Esophagus squamous epithelium (tissue), 5 donors: ENCODE data around the gene CAMK1D. TPM values are rescaled to one million over a fixed set of nuclear protein-coding genes. Genes with fewer than 3 reads are reported as not detected.

Experiments
- DNase-seq: peaks from one replicate; lab custom pipeline; 2025; lab: John Stamatoyannopoulos, UW
- H3K27ac ChIP-seq, 4 donors: fragments of 200-600 bp; sonication (generic); one replicate each; pipeline ENCODE4 v1.5.1; 2016 to 2019; ENCODE audit warnings: mild to moderate bottlenecking in 1 of 4
- H3K27me3 ChIP-seq, 4 donors: fragments of 200-600 bp; sonication (generic); 1 replicate in 3 of 4; 2 replicates in 1 of 4; pipeline versions ENCODE4 v1.5.1 to v1.6.0; 2017 to 2021; ENCODE audit warnings: antibody characterized with exemption in 1 of 4
- H3K36me3 ChIP-seq, 3 donors: fragments of 200-600 bp; sonication (generic); one replicate each; pipeline ENCODE4 v1.5.1; 2016 to 2019
- H3K4me1 ChIP-seq, 3 donors: fragments of 200-600 bp; sonication (generic); one replicate each; pipeline ENCODE4 v1.5.1; 2017 to 2019
- H3K4me3 ChIP-seq, 4 donors: fragments of 200-600 bp; sonication (generic); 1 replicate in 3 of 4; 2 replicates in 1 of 4; pipeline ENCODE4 v1.5.1; 2016 to 2019; ENCODE audit warnings: mild to moderate bottlenecking in 2 of 4, moderate library complexity in 1 of 4
- H3K9me3 ChIP-seq, 3 donors: fragments of 200-600 bp; sonication (generic); one replicate each; pipeline ENCODE4 v1.5.1; 2016 to 2019
- POLR2A ChIP-seq, 4 donors: fragments of 450-650 bp; IDR thresholded peaks; one replicate each; pipeline ENCODE4 v1.6.1; 2017; ENCODE audit warnings: antibody characterized with exemption in 4 of 4, mild to moderate bottlenecking in 4 of 4, moderate library complexity in 3 of 4
- WGBS, 2 donors: methylation state at CpG; one replicate each; pipeline ENCODE4 v1.1.5; 2018; 5-methylcytosine and 5-hydroxymethylcytosine counted together
- intact Hi-C: fragments of 100-400 bp; cut with DNase I; formaldehyde crosslinking; loops from one replicate; pipeline ENCODE4 v1.15.0; 2022
- total RNA-seq, 4 donors: library from RNA; depleted of rRNA; stranded (reverse); fragments of >200 nt; gene quantifications; one replicate each; pipeline ENCODE4 v1.1.0, GENCODE V29; 2016
- TF ChIP-seq, protein P1 (sequence below), 6 experiments: fragments of 450-650 bp in 4 of 6; fragments of 200-600 bp in 2 of 6; sonication (generic) in 2 of 6; IDR thresholded peaks; one replicate each; pipeline ENCODE4 v1.5.1; 2016 to 2019; ENCODE audit warnings: antibody characterized with exemption in 6 of 6, mild to moderate bottlenecking in 4 of 6, moderate library complexity in 4 of 6
- donor health status: DM: yes; HTN: yes; CAD: no.

The CAMK1D gene
- total RNA-seq, 4 donors from 2014 or later = 3.8 to 11.8 (median 9.9) TPM

DNA sequence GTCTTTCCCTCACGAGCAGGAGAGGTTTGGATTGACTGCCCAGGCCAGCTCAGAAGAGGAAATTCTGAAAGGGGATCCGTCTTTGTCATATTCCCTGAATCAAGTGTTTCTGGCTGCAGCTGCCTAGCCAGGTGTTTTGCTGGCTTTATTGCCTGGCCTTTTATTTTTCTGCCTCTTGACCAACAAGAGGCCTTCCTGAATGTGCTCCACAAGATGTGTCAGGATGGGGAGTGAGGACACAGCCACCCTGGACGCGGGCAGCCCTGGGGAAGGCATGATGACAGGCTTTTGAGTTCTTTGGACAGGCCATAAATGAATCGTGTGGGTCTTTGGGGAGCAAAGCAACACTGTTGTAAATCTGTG lies 163.6 kb downstream of the CAMK1D start:
- no peak overlapping the region for H3K4me3 ChIP-seq
- H3K4me1 ChIP-seq = peaks cover 0 to 18% (median 8%) of the 10 kb centered on the region in 3 donors
- H3K27ac ChIP-seq = no peak overlapping the region
- intact Hi-C loops = no loop called here
- no peaks in the 10 kb centered on the region for H3K27me3 ChIP-seq
- H3K36me3 ChIP-seq = no peaks in the 10 kb centered on the region
- no peaks in the 10 kb centered on the region for H3K9me3 ChIP-seq
- no peak for DNase-seq
- no peak for TF ChIP-seq POLR2A (IDR thresholded peaks at IDR 0.05)
- WGBS, 2 donors = 84 to 96% methylated on average over 2 to 3 of the region's 5 CpGs

DNA sequence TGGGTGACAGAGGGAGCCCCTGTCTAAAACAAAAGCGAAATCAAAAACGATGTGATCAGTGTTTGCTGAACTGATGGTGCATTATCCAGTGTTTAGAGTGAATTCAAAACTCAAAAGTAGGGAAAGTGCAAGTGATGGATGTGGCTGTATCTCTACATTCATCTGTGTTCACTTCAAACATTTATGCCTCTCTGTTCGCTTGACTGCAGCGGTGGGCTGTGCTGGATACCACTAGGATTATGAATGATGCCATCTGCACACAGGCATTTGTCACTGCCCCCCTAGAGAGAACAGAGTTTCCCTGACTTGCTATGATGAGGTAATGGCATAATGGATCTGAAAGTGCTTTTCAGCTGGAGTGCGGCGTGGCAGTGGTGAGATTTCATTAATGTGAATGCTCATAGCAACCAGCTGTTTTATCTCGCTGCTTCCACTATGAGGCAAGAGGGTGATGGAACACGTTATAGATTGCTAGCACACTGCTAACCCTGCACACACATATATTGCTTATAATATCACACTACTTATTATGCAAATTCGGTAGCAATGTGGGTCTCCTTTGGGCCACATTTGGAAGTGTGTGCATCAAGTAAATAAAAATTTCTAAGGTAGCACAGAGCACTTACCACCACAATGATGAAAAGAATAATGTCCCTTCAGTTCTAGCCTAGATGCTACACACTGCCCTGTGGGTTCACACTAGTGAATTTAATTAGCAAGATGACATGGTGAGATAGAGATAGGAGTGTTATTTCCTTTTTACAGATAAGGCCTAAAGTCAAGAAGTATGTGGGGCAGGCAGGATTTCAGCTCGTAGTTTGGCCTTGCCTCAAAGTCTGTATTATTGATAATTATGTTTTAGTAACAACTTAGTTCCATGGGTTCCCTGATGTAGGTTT lies 164.7 kb downstream of the CAMK1D start:
- DNase-seq = no peak
- H3K4me1 ChIP-seq = peaks cover 0 to 18% (median 8%) of the 10 kb centered on the region in 3 donors
- WGBS, 2 donors = 81% methylated on average over 10 of the region's 10 CpGs
- intact Hi-C loops = no loop called here
- H3K27me3 ChIP-seq = no peaks in the 10 kb centered on the region
- H3K4me3 ChIP-seq = no peak overlapping the region
- no peaks in the 10 kb centered on the region for H3K36me3 ChIP-seq
- H3K9me3 ChIP-seq = no peaks in the 10 kb centered on the region
- no peak overlapping the region for H3K27ac ChIP-seq
- TF ChIP-seq, protein P1, sequence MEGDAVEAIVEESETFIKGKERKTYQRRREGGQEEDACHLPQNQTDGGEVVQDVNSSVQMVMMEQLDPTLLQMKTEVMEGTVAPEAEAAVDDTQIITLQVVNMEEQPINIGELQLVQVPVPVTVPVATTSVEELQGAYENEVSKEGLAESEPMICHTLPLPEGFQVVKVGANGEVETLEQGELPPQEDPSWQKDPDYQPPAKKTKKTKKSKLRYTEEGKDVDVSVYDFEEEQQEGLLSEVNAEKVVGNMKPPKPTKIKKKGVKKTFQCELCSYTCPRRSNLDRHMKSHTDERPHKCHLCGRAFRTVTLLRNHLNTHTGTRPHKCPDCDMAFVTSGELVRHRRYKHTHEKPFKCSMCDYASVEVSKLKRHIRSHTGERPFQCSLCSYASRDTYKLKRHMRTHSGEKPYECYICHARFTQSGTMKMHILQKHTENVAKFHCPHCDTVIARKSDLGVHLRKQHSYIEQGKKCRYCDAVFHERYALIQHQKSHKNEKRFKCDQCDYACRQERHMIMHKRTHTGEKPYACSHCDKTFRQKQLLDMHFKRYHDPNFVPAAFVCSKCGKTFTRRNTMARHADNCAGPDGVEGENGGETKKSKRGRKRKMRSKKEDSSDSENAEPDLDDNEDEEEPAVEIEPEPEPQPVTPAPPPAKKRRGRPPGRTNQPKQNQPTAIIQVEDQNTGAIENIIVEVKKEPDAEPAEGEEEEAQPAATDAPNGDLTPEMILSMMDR (IDR thresholded peaks at IDR 0.05) = no peak
- no peak for TF ChIP-seq POLR2A (IDR thresholded peaks at IDR 0.05)

DNA sequence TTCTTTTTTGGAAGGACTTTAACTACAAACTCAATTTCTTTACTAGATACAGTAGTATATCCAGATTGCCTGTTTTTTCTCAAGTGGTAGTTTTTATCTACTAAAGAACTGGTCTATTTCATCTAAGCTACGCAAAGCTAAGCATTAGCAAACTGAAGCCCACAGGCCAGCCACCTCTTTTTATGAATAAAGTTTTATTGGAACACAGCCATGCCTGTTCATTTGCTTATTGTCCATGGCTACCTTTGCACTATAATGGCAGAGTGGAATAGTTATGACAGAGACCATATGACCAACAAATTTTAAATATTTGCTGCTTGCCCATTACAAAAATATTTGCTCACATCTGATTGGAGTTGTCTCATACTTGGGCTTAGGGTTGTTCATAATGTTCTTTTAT lies 168.7 kb downstream of the CAMK1D start:
- no peak for TF ChIP-seq POLR2A (IDR thresholded peaks at IDR 0.05)
- TF ChIP-seq, protein P1 (IDR thresholded peaks at IDR 0.05) = no peak
- intact Hi-C loops = no loop called here
- no peak for DNase-seq
- no peaks in the 10 kb centered on the region for H3K4me1 ChIP-seq
- H3K4me3 ChIP-seq = no peak overlapping the region
- 88 to 93% methylated on average over 1 of the region's 1 CpG for WGBS, 2 donors
- no peak overlapping the region for H3K27ac ChIP-seq
- H3K9me3 ChIP-seq = no peaks in the 10 kb centered on the region
- H3K27me3 ChIP-seq = no peaks in the 10 kb centered on the region
- H3K36me3 ChIP-seq = no peaks in the 10 kb centered on the region

DNA sequence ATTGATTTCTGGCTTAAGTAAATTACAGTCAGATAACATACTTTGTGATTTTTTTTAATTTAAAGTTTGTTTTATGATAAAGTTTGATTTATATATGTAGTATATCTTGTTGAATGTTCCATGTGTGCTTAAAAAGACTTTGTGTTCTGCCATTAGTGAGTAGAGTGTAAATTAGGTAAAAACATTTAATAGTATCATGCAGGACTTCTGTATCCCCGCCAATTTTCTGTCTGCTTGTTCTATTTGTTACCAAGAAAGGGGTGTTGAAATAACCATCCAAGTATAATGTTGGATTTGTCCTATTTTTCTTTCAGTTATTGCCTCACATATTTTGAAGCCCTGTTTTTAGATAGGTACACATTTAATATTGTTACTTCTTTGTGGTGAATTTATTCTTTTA lies 172.1 kb downstream of the CAMK1D start:
- no peaks in the 10 kb centered on the region for H3K36me3 ChIP-seq
- H3K9me3 ChIP-seq = no peaks in the 10 kb centered on the region
- no peaks in the 10 kb centered on the region for H3K27me3 ChIP-seq
- DNase-seq = no peak
- H3K27ac ChIP-seq = no peak overlapping the region
- no peaks in the 10 kb centered on the region for H3K4me1 ChIP-seq
- intact Hi-C loops = no loop called here
- H3K4me3 ChIP-seq = no peak overlapping the region
- TF ChIP-seq, protein P1 (IDR thresholded peaks at IDR 0.05) = no peak
- TF ChIP-seq POLR2A (IDR thresholded peaks at IDR 0.05) = no peak
- WGBS, 2 donors = 93 to 95% methylated on average over 1 of the region's 1 CpG

GRCh38 chr10:12526311-12526710 lies 177.0 kb downstream of the CAMK1D start:
- H3K36me3 ChIP-seq = no peaks in the 10 kb centered on the region
- no peak overlapping the region for H3K27ac ChIP-seq
- H3K4me1 ChIP-seq = peaks cover 0 to 3% (median 0%) of the 10 kb centered on the region in 3 donors
- intact Hi-C loops = no loop called here
- H3K4me3 ChIP-seq = no peak overlapping the region
- TF ChIP-seq, protein P1 (IDR thresholded peaks at IDR 0.05) = no peak
- no peak for TF ChIP-seq POLR2A (IDR thresholded peaks at IDR 0.05)
- no peaks in the 10 kb centered on the region for H3K9me3 ChIP-seq
- no peak for DNase-seq
- 86 to 93% methylated on average over 4 to 5 of the region's 5 CpGs for WGBS, 2 donors
- no peaks in the 10 kb centered on the region for H3K27me3 ChIP-seq
